ENCODE data around the gene DISC1. TPM values are rescaled to one million over a fixed set of nuclear protein-coding genes. Genes with fewer than 3 reads are reported as not detected.

The DISC1 gene
- total and polyA plus RNA-seq, 2 of the 13 experiments (the other 11 are each of a cell fraction or from before 2014, with no cell fraction given) = 4.2 to 4.6 TPM

GRCh38 chr1:231630558-231631205, 4.1 kb downstream of the DISC1 start:
- H3K27ac ChIP-seq (ENCODE audit: extremely low read length, insufficient read depth, low read length) = no peak overlapping the region
- H3K36me3 ChIP-seq (replicated peaks in 1 of 2; ENCODE audit: control insufficient read depth in 1 of 2, insufficient read depth in 2 of 2, low read length in 2 of 2) = no peaks in the 10 kb centered on the region
- ATAC-seq (no peak), FAIRE-seq (no peak), DNase-seq (ENCODE audit: low spot score) (no peak)
- H3K27me3 ChIP-seq (ENCODE audit: control insufficient read depth in 1 of 2, insufficient read depth in 2 of 2, low read length in 2 of 2) = no peaks in the 10 kb centered on the region; a peak in 1 of 5 replicates
- no peak overlapping the region for H3K9ac ChIP-seq (ENCODE audit: insufficient read depth, low read depth, low read length)
- WGBS (ENCODE audit: low lambda C conversion rate) = 86% methylated on average over 10 of the region's 10 CpGs
- no peaks in the 10 kb centered on the region for H4K20me1 ChIP-seq (ENCODE audit: insufficient read depth, low read length)
- H3K4me1 ChIP-seq (ENCODE audit: insufficient read depth, low read length) = peaks cover 46% of the 10 kb centered on the region
- intact Hi-C loops (cut with micrococcal nuclease; ENCODE audit: unreplicated experiment) = no loop called here
- POLR2A ChIA-PET = no interaction called here
- peaks cover 13% of the 10 kb centered on the region for H3K79me2 ChIP-seq (ENCODE audit: insufficient read depth, low read length)
- BruUV-seq (replicated peaks) = no TSS peak
- no peak overlapping the region for H3K4me2 ChIP-seq (ENCODE audit: low read depth, low read length)
- no peaks in the 10 kb centered on the region for H3K9me3 ChIP-seq (ENCODE audit: low read length)
- no peak overlapping the region for H3K4me3 ChIP-seq (replicated peaks in 1 of 3; ENCODE audit: insufficient read depth in 1 of 3, low read depth in 2 of 3, low read length in 3 of 3)
- H2AFZ ChIP-seq (ENCODE audit: low read length) = no peak overlapping the region
- CTCF ChIA-PET (ENCODE audit: low intra/inter-chr PET ratio, low total read pairs) = no interaction called here
- in situ Hi-C loops (cut with HindIII; ENCODE audit: extremely low pct_ligation_motif_present, low pct_unique_long_range_greater_than_20kb) = no loop called here
- TF ChIP-seq SMYD3 (CRISPR knock-in tag; IDR thresholded peaks at IDR 0.05) = no peak
- TF ChIP-seq, protein P1, sequence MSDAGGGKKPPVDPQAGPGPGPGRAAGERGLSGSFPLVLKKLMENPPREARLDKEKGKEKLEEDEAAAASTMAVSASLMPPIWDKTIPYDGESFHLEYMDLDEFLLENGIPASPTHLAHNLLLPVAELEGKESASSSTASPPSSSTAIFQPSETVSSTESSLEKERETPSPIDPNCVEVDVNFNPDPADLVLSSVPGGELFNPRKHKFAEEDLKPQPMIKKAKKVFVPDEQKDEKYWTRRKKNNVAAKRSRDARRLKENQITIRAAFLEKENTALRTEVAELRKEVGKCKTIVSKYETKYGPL (CRISPR knock-in tag; IDR thresholded peaks at IDR 0.05) = no peak
- TF ChIP-seq, protein P2, sequence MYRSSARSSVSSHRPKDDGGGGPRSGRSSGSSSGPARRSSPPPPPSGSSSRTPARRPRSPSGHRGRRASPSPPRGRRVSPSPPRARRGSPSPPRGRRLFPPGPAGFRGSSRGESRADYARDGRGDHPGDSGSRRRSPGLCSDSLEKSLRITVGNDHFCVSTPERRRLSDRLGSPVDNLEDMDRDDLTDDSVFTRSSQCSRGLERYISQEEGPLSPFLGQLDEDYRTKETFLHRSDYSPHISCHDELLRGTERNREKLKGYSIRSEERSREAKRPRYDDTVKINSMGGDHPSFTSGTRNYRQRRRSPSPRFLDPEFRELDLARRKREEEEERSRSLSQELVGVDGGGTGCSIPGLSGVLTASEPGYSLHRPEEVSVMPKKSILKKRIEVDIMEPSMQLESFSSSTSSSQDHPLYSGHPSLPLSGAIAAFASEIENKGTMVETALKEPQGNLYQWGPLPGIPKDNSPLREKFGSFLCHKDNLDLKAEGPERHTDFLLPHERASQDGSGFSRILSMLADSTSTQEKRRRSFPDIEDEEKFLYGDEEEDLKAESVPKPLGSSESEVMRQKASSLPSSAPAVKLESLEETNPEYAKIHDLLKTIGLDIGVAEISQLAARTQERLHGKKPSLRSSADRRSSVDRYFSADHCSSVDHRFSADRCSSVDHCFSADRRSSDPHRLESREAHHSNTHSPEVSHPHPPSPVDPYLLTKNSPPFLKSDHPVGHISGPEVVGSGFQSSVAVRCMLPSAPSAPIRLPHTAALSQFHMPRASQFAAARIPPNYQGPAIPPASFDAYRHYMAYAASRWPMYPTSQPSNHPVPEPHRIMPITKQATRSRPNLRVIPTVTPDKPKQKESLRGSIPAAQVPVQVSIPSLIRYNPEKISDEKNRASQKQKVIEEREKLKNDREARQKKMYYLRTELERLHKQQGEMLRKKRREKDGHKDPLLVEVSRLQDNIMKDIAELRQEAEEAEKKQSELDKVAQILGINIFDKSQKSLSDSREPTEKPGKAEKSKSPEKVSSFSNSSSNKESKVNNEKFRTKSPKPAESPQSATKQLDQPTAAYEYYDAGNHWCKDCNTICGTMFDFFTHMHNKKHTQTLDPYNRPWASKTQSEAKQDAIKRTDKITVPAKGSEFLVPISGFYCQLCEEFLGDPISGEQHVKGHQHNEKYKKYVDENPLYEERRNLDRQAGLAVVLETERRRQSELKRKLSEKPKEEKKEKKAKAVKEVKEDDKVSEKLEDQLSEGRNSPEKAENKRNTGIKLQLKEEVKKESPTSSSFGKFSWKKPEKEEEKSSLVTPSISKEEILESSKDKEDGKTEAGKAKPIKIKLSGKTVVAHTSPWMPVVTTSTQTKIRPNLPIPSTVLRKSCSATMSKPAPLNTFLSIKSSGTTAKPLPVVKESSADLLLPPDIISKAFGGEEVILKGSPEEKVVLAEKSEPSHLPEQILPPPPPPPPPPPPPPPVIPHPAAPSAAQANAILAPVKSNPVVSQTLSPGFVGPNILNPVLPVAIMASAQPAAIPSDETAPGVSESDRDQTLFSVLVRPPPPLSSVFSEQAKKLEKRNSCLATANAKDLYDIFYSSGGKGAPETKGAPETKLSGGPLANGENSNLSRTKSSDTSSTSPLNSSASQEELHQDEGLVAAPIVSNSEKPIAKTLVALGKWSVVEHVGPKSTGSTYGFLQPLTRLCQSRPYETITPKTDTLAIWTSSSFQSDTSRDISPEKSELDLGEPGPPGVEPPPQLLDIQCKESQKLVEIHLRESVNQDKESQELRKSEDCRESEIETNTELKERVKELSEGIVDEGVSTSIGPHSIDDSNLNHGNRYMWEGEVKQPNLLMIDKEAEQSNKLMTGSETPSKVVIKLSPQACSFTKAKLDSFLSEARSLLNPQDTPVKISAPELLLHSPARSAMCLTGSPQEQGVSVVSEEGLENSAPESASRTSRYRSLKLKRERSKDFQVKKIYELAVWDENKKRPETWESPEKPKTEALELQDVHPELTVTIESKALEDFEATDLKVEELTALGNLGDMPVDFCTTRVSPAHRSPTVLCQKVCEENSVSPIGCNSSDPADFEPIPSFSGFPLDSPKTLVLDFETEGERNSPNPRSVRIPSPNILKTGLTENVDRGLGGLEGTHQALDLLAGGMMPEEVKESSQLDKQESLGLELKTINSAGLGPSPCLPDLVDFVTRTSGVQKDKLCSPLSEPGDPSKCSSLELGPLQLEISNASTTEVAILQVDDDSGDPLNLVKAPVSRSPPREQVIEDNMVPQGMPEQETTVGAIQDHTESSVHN (CRISPR knock-in tag; IDR thresholded peaks at IDR 0.05) = no peak
- no peak for TF ChIP-seq ZMYM4 (CRISPR knock-in tag; IDR thresholded peaks at IDR 0.05)
- no peak for TF ChIP-seq PCBP2 (optimal IDR thresholded peaks at IDR 0.05; ENCODE audit: low read depth, low read length, poor library complexity, severe bottlenecking)
- TF ChIP-seq, protein P3, sequence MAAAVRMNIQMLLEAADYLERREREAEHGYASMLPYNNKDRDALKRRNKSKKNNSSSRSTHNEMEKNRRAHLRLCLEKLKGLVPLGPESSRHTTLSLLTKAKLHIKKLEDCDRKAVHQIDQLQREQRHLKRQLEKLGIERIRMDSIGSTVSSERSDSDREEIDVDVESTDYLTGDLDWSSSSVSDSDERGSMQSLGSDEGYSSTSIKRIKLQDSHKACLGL (CRISPR knock-in tag; IDR thresholded peaks at IDR 0.05) = no peak
- no peak for TF ChIP-seq ZSCAN5A (CRISPR knock-in tag; IDR thresholded peaks at IDR 0.05; ENCODE audit: borderline replicate concordance)
- no peak for TF ChIP-seq ZNF768 (CRISPR knock-in tag; IDR thresholded peaks at IDR 0.05)
- TF ChIP-seq JDP2 (CRISPR knock-in tag; IDR thresholded peaks at IDR 0.05; ENCODE audit: borderline replicate concordance) = no peak
- no peak for TF ChIP-seq GZF1 (CRISPR knock-in tag; IDR thresholded peaks at IDR 0.05)
- TF ChIP-seq, protein P4, sequence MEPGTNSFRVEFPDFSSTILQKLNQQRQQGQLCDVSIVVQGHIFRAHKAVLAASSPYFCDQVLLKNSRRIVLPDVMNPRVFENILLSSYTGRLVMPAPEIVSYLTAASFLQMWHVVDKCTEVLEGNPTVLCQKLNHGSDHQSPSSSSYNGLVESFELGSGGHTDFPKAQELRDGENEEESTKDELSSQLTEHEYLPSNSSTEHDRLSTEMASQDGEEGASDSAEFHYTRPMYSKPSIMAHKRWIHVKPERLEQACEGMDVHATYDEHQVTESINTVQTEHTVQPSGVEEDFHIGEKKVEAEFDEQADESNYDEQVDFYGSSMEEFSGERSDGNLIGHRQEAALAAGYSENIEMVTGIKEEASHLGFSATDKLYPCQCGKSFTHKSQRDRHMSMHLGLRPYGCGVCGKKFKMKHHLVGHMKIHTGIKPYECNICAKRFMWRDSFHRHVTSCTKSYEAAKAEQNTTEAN (CRISPR knock-in tag; conservative IDR thresholded peaks at IDR 0.05) = no peak
- no peak for TF ChIP-seq NR1H2 (CRISPR knock-in tag; IDR thresholded peaks at IDR 0.05; ENCODE audit: borderline replicate concordance, low read depth)
